HCT116 (cell line): ENCODE measurements around the gene HOXA13. TPM values are rescaled to one million over a fixed set of nuclear protein-coding genes. Genes with fewer than 3 reads are reported as not detected.

ENCODE experiments used
- ATAC-seq: fragments of 200-7000 bp; cut with Tn5 transposase; 2 replicates; pipeline ENCODE4 v1.9.1; 2020; ENCODE audit warnings: mild to moderate bottlenecking, moderate library complexity
- BruUV-seq: library from RNA; stranded (reverse); fragments of 400-500 nt; replicated peaks from 2 replicates; lab custom pipeline; 2021; lab: Mats Ljungman, UMichigan
- CTCF ChIA-PET: fragments of 300-600 bp; sonication (Branson Sonifier 250); formaldehyde crosslinking; loops from one replicate; lab custom pipeline; 2021; ENCODE audit warnings: antibody characterized with exemption; lab: Charles Lee
- POLR2A ChIA-PET: fragments of 300-600, 350-600 bp; sonication (Branson Sonifier 250); formaldehyde crosslinking; loops from one replicate; lab custom pipeline; 2021; ENCODE audit warnings: antibody characterized with exemption; lab: Charles Lee
- RAD21 ChIA-PET, 2 experiments: fragments of 300-600 bp; sonication (Branson Sonifier 250); formaldehyde crosslinking; loops; one replicate each; lab custom pipeline; 2023; ENCODE audit warnings: low total read pairs in 2 of 2; ENCODE audit not compliant: uncharacterized antibody in 2 of 2, unreplicated experiment in 2 of 2, low non-redundant PET in 1 of 2; lab: Charles Lee
- DNase-seq: peaks from one replicate; pipeline ENCODE4 v3.0.0-alpha.2; 2010; ENCODE audit warnings: low read depth, low spot score
- H2AFZ ChIP-seq: fragments of 200-600 bp; shearing (Covaris generic), sonication (generic); 2 replicates; pipeline ENCODE4 v1.6.1; 2017; ENCODE audit warnings: low read depth, mixed run types, mixed read lengths, antibody characterized with exemption, low read length; ENCODE audit not compliant: poor library complexity, severe bottlenecking
- H3K27ac ChIP-seq: 2 replicates; pipeline ENCODE4 v1.5.1; 2012; ENCODE audit warnings: low read depth, low read length
- H3K27me3 ChIP-seq: fragments of 200-600 bp; sonication (generic); 2 replicates; pipeline ENCODE4 v1.6.1; 2016; ENCODE audit warnings: mixed run types, low read length, mixed read lengths; ENCODE audit not compliant: insufficient read depth
- H3K36me3 ChIP-seq, 2 experiments: fragments of 200-500 bp in 1 of 2; fragments of 200-600 bp in 1 of 2; sonication (Bioruptor generic) in 1 of 2; sonication (generic) in 1 of 2; 2 replicates each; pipeline versions ENCODE4 v1.5.1 to v1.6.1; 2014 to 2016; ENCODE audit warnings: low read length in 2 of 2, inconsistent platforms in 1 of 2, mixed read lengths in 1 of 2, mixed run types in 1 of 2; ENCODE audit not compliant: insufficient read depth in 2 of 2, control insufficient read depth in 1 of 2
- H3K4me1 ChIP-seq, 2 experiments: fragments of 200-600 bp in 1 of 2; sonication (generic) in 1 of 2; 2 replicates each; pipeline versions ENCODE4 v1.5.1 to v1.6.1; 2012 to 2017; ENCODE audit warnings: low read length in 2 of 2, inconsistent platforms in 1 of 2, mild to moderate bottlenecking in 1 of 2, mixed read lengths in 1 of 2, mixed run types in 1 of 2, moderate library complexity in 1 of 2; ENCODE audit not compliant: insufficient read depth in 2 of 2, control insufficient read depth in 1 of 2
- H3K4me2 ChIP-seq: fragments of 200-600 bp; sonication (generic); 2 replicates; pipeline ENCODE4 v1.6.1; 2017; ENCODE audit warnings: mixed run types, low read length, mixed read lengths
- H3K4me3 ChIP-seq, 2 experiments: fragments of 200-600 bp in 1 of 2; sonication (generic) in 1 of 2; replicated peaks in 1 of 2; 2 replicates each; pipeline ENCODE4 v1.5.1; 2011 to 2016; ENCODE audit warnings: low read length in 2 of 2, control low read depth in 1 of 2, low read depth in 1 of 2, mild to moderate bottlenecking in 1 of 2, mixed read lengths in 1 of 2, mixed run types in 1 of 2
- H3K79me2 ChIP-seq: fragments of 200-600 bp; sonication (generic); 2 replicates; pipeline ENCODE4 v1.6.1; 2017; ENCODE audit warnings: mild to moderate bottlenecking, mixed run types, low read length, moderate library complexity, mixed read lengths; ENCODE audit not compliant: insufficient read depth
- H3K9ac ChIP-seq: fragments of 200-600 bp; sonication (generic); 2 replicates; pipeline ENCODE4 v1.6.1; 2016; ENCODE audit warnings: low read length, mixed read lengths
- H3K9me2 ChIP-seq: fragments of 200-600 bp; sonication (generic), shearing (Covaris generic); 2 replicates; pipeline ENCODE4 v1.6.1; 2017; ENCODE audit warnings: mixed run types, mild to moderate bottlenecking, moderate library complexity; ENCODE audit not compliant: insufficient read depth
- H3K9me3 ChIP-seq, 2 experiments: fragments of 200-500 bp in 1 of 2; fragments of 200-600 bp in 1 of 2; sonication (Bioruptor generic) in 1 of 2; sonication (generic) in 1 of 2; 2 replicates each; pipeline ENCODE4 v1.6.1; 2014 to 2017; ENCODE audit warnings: low read length in 2 of 2, mixed read lengths in 2 of 2, inconsistent platforms in 1 of 2, low read depth in 1 of 2, mild to moderate bottlenecking in 1 of 2, mixed run types in 1 of 2, moderate library complexity in 1 of 2; ENCODE audit not compliant: control insufficient read depth in 1 of 2, insufficient read depth in 1 of 2
- H4K20me1 ChIP-seq: fragments of 200-600 bp; sonication (generic), shearing (Covaris generic); 2 replicates; pipeline ENCODE4 v1.6.1; 2017; ENCODE audit warnings: mixed run types, mild to moderate bottlenecking, moderate library complexity; ENCODE audit not compliant: insufficient read depth
- CEBPB ChIP-seq: IDR thresholded peaks from 2 replicates; pipeline ENCODE4 v1.6.1; 2012; ENCODE audit warnings: low read depth
- EGR1 ChIP-seq: IDR thresholded peaks from 2 replicates; pipeline ENCODE4 v1.6.1; 2012; ENCODE audit warnings: low read depth
- ELF1 ChIP-seq: IDR thresholded peaks from 2 replicates; pipeline ENCODE4 v1.6.1; 2012; ENCODE audit warnings: low read depth, borderline replicate concordance
- EZH2 ChIP-seq: fragments of 200-600 bp; sonication (generic); IDR thresholded peaks from 2 replicates; pipeline ENCODE4 v1.6.1; 2017; ENCODE audit warnings: antibody characterized with exemption, mixed run types
- EZH2phosphoT487 ChIP-seq: fragments of 200-600 bp; IDR thresholded peaks from 2 replicates; pipeline ENCODE4 v1.6.1; 2018; ENCODE audit warnings: antibody characterized with exemption, borderline replicate concordance
- FOSL1 ChIP-seq: IDR thresholded peaks from 2 replicates; pipeline ENCODE4 v1.6.1; 2012; ENCODE audit warnings: low read depth
- MAX ChIP-seq: IDR thresholded peaks from 2 replicates; pipeline ENCODE4 v1.6.1; 2012
- POLR2AphosphoS5 ChIP-seq: IDR thresholded peaks from 2 replicates; pipeline ENCODE4 v1.6.1; 2011; ENCODE audit warnings: mild to moderate bottlenecking, low read depth, low read length, moderate library complexity
- SIN3A ChIP-seq: IDR thresholded peaks from 2 replicates; pipeline ENCODE4 v1.6.1; 2012; ENCODE audit warnings: low read depth
- SP1 ChIP-seq: IDR thresholded peaks from 2 replicates; pipeline ENCODE4 v1.6.1; 2012; ENCODE audit warnings: low read depth
- ZBTB33 ChIP-seq: IDR thresholded peaks from 2 replicates; pipeline ENCODE4 v1.6.1; 2011; ENCODE audit warnings: mild to moderate bottlenecking, low read length, moderate library complexity; ENCODE audit not compliant: insufficient replicate concordance; ENCODE audit errors: extremely low read depth
- ZNF274 ChIP-seq: fragments of 200-500 bp; sonication (Bioruptor generic); IDR thresholded peaks from 2 replicates; pipeline ENCODE4 v1.6.1; 2014; ENCODE audit warnings: mild to moderate bottlenecking, low read depth, low read length, inconsistent platforms
- intact Hi-C: fragments of 100-400 bp; cut with micrococcal nuclease; formaldehyde crosslinking; loops from 2 replicates; pipeline ENCODE4 v1.10.0; 2022
- total RNA-seq: library from RNA; stranded (reverse); gene quantifications from one replicate; pipeline ENCODE4 v1.2.1, GENCODE V29; 2021; ENCODE audit not compliant: unreplicated experiment

Gene HOXA13
- total RNA-seq, 1 experiment from 2014 or later, result 3.6 TPM

- H3K4me1 ChIP-seq, result no peaks in the 10 kb centered on the region
- H3K9me2 ChIP-seq, result no peaks in the 10 kb centered on the region
- H3K9ac ChIP-seq, result no peak overlapping the region
- no peak overlapping the region for H3K4me2 ChIP-seq
- H3K4me3 ChIP-seq, result no peak overlapping the region
- no peaks in the 10 kb centered on the region for H3K79me2 ChIP-seq
- no peaks in the 10 kb centered on the region for H4K20me1 ChIP-seq
- no peaks in the 10 kb centered on the region for H3K36me3 ChIP-seq
- no TSS peak for BruUV-seq
- intact Hi-C loops, result no loop called here
- ATAC-seq, result no peak
- H3K27me3 ChIP-seq, result no peaks in the 10 kb centered on the region
- no peak overlapping the region for H2AFZ ChIP-seq
- CTCF ChIA-PET, result no interaction called here
- H3K9me3 ChIP-seq, result no peaks in the 10 kb centered on the region
- RAD21 ChIA-PET, result no interaction called here
- no peak for DNase-seq
- POLR2A ChIA-PET, result no interaction called here
- H3K27ac ChIP-seq, result no peak overlapping the region
- no peak for TF ChIP-seq CEBPB
- no peak for TF ChIP-seq ELF1
- TF ChIP-seq, all 23 proteins: peak for 0
Measured at GRCh38 chr7:27224983-27225934, 25.4 kb upstream of the HOXA13 start.

GRCh38 chr7:27223941-27224575 is 24.2 kb upstream of the HOXA13 start:
- Histone ChIP-seq H3K4me2 (no peak overlapping the region), H3K27ac (no peak overlapping the region), H3K36me3 (no peaks in the 10 kb centered on the region), H3K27me3 (no peaks in the 10 kb centered on the region), H4K20me1 (no peaks in the 10 kb centered on the region), H3K4me3 (no peak overlapping the region), H3K79me2 (no peaks in the 10 kb centered on the region), H3K9ac (no peak overlapping the region), H3K9me2 (no peaks in the 10 kb centered on the region), H3K9me3 (no peaks in the 10 kb centered on the region), H2AFZ (no peak overlapping the region), H3K4me1 (no peaks in the 10 kb centered on the region)
- intact Hi-C loops, result no loop called here
- no TSS peak for BruUV-seq
- DNase-seq (no peak), ATAC-seq (no peak)
- ChIA-PET CTCF (no interaction called here), POLR2A (no interaction called here), RAD21 (interaction anchor here in 1 of 2 experiments (0.8 kb wide), 1 partner anchor 186 kb away, joined by 3 read pairs; no protein-coding TSS in a partner anchor)
- TF ChIP-seq ZNF274 (no peak), SP1 (no peak), POLR2AphosphoS5 (no peak), ZBTB33 (no peak), SIN3A (no peak), FOSL1 (no peak), ELF1 (no peak), EGR1 (no peak), MAX (no peak), EZH2phosphoT487 (no peak), EZH2 (no peak), CEBPB (no peak)
